HG03064 (cell line): ENCODE results near the gene HORMAD2.
"Not testable (repeated sequence)": the region's sequence is repeated elsewhere in the genome, so short reads cannot be mapped to it uniquely, and the experiment has no call there.

Source experiments
- ATAC-seq: cut with Tn5 transposase; IDR thresholded peaks from one replicate; pipeline ENCODE4 v1.9.1; 2021; ENCODE audit warnings: low read depth; ENCODE audit not compliant: unreplicated experiment

The HORMAD2 gene

DNA sequence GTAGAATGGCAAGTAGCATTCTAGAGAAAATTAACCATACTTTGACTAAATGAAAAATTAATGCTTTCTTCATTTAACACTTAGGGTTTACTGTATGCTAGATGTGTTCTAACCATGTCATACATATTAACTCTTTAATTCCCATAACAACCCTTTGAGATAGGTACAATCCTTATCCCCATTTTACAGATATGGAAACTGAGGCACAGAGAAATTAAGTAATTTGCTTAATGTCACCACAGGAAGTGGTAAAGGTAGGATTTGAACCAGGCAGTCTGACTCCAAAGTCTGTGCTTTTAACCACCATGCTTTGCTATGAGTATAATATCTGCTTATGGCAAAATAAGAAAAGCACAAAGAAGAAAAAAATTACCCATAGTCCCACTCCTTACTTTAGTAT lies 106.8 kb downstream of the HORMAD2 start:
- no peak for ATAC-seq

DNA sequence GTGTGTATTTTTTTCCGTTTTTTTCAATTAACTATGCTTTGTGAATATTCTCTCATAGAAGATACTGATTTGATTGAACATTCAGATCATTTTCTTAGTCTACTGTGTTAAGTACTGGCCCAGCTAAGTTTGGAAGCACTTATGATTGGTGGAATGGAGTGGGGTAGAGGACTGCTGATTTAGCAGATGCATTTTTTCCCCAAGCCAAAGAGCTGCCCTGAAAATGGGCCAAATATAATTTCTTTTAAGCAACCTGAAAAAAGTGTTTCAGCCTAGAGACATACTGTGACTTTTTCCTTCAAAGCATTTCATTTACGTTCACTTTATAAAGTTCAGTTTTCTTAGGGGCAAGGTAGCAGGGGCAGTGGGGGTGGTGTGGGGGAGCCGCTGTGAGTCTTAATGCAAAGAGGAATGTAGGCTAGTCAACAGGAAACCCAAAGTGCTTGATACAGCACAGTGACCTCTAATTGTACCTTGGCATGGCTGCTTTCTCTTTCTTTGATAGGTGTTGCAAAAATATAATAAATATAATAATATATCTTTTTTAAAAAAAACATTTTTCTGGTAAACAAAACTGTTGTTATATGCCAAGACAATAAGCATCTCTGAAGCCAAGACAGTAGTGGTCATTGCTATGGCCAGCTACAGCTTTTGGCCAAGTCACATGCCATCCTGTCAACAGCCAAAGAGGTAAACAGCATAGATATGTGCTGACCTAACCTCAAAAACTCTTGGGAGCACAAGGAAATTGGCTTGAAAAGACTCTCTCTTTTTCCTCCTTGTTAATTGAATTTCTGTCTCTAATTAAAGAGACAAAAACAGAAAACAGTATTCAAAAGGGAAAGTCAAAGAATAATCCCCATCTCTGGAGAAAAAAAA lies 107.5 kb downstream of the HORMAD2 start:
- no peak for ATAC-seq

DNA sequence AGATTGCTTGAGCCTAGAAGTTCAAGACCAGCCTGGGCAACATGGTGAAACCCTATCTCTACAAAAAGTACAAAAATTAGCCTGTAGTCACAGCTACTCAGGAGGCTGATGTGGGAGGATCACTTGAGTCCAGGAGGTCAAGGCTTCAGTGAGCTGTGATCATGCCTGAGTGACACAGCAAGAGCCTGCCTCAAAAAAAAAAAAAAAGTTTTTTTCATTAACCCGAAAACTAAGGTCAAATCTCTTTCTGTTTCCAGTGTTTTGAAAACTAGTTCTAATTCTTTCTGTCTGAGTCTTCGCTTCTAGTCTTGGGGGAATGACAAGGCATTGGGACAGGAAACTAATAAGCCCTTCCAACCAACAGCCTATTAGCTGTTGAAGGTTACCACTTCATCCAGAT lies 108.6 kb downstream of the HORMAD2 start:
- ATAC-seq = no peak

DNA sequence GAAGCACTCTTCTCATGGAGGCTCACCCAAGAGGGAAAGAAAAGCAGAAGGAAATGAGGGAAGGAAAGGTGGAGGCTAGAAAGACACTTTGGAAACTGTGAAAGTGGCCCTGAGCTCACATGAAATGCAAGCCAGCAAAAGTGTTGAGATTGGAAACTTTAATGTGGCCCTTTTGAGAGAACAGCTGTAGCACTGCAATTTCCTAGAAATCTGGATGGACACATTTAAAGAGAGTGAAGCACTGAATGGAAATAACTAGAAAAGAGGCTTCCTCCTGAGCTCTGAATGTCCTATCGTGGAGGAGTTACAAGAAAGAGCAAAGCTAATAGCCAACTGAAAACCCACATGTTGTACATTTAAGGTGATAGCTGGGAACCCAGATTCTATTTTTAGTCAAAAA lies 110.3 kb downstream of the HORMAD2 start:
- ATAC-seq = no peak

DNA sequence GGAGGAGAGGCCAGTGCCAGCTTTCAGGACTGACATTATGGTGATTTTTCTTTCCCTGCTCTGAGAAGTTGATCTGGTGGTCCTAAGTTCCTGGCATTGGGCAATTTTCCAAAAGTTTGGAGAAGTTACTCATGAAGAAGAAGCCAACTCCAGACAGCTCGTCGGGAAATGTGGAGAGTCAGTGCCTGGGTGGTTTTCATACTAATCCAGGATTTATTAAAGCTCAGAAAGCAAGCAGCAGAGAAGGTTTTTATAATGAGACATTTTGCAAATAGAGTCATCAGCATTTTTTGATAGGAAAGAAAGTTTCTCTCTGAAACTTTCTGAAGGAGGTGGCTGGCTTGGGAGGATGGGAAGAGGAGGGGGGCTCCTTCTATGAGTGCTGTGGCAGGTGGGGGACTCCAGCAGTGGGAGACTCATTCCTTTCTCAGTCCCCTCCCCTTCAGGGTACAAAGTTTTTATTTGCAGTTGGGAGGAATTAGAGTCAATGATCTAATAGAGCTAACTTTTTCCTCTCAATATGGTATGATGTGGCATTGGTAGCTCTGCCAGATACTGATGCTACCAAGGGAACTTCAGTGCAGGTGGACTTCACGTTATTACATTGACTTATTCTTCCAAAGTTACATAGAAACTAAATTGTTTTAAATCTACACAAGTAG lies 110.9 kb downstream of the HORMAD2 start:
- no peak for ATAC-seq

DNA sequence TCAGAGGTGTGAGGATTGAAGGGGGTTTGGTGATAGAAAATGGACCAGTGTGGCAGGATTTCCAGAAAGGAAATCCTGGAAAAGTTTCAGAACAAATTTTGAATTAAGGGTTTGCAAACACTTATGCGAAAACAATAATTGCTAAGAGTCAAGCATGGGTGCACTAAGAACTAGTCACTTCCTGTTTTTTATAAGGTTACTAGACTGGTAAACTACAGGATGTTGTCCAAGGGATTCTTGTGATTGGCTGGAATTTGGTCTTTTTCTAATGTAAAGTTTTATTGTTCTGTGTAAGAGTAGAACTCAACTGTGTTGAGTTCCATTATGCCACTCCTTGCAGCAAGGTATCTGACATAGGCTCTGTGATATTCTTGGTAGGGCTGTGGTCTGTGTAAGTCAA lies 112.2 kb downstream of the HORMAD2 start:
- no peak for ATAC-seq

DNA sequence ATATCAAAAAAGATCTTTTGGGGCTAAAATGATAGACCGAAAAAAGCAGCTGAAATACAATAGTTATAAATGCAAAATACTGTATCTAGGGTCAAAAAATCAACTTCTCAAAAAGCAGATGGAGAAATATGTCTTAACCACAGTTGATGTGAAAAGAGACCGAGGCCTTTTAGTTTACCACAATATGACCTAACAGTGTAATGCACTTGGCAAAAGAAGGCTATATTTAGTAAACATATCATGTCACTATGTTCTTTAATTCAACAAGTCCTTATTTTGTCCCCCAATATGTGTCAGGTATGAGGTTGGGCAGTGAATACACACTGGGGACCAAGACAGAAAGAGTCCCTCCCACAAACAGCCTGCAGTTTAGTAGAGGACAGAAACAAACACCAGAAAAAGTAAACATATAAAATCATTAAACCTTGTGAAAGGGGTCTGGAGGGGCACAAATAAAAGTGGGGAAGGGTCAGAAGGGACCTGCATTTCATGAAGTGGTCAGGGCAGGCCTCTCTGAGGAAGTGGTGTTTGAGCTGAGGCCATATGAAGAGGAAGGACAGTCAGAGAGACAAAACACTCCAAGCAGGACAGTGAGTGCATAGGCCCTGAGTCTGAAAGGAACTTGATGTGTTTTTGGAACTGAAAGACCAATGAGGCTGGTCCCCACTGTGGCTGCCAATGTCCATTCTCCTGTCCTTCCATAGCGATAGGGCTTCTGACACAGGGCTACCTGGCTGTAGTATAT lies 112.9 kb downstream of the HORMAD2 start:
- no peak for ATAC-seq

DNA sequence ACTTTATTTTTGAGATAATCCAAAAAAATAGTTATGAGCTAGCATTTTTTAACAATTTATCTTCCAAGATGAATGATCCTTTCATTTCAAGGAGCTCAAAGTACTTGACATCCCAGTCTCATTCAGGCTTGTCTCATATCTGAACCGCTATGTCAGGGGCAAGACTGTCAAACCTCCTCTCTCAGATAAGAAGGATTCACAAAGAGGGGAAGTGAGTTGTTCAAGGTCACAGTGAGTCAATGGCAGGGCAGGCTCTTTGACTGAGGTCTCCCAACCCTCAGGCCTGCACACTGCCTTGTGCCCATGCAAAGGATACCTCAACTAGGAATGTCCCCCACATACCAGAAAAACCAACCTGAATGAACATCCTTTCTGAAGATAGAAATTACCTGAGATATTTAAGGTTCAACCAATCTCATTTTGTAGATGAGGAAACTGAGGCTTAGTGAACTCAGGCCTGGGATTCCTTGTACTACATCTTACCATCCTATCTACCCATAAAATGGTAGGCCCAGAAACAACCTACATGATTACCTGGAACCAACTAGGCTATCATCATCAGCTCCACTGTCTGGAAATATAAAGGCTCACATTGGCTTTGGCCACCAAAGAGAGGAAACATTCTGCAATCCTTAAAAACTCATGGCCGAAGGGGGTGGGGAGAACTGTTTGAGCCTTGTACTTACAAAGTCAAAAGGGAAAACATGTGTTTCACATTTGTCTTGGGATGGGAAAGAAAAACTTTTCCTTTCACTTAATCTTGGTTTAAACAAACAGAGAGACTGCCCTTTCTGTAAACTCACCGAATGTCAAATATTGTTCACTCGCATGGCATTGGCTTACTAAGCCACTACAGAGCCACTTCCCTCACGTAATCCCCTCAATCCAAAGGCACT lies 115.2 kb downstream of the HORMAD2 start:
- no peak for ATAC-seq

DNA sequence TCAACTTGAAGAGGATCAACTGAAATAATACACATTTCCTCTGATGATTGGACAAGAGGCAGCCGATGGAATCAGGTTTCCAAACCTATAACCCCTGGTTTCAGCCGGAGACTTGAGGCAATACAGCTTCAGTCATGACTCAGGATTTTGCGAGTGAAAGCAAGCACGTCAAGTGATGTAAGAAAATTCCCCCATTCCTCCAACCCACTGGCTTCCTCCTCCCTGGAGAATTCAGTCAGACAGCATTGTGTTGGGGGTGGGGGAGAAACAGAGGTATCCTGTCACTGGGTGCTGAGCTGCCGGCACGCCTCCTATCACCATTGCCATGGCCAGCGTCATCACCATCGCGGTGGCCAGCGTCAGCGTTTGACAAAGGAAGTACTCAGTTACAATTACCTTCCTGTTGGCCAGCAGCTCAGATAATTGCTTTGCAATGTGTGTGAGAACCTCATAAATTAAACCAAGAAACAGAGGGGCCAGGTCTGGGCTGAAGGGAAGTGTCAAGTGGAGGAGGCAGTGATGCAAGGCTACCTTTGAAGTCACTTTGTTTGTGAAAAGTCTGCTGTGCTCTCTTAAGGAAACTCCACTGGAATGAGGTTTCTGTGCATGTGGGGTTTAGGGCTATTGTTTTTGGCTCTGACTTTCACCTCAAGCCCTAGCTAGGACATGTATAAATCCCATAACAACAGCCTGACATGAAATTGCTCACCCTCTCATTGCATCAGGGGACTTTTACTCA lies 116.0 kb downstream of the HORMAD2 start:
- ATAC-seq = no peak

DNA sequence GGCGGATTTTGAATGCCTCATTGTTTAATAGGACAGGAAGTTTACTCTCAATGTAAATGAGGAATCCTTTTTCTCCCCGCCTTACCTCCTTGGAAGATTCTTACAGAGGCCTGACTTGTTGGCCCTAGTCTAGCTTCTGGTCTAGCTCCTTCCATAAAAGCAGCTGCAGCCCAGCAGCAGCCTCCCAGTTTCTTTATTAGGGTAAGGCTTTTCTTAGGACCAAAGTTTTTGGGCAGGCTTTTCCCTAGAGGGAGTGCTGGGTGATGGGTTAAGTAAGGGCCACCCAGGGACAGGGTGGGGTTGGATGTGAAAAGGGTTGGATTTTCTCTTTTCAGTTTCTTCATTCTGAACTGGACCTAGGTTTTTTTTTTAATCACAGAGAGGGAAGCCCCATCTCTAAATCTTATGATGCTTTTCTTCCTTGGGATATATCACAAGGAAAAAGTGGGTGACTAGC lies 116.6 kb downstream of the HORMAD2 start:
- no peak for ATAC-seq

DNA sequence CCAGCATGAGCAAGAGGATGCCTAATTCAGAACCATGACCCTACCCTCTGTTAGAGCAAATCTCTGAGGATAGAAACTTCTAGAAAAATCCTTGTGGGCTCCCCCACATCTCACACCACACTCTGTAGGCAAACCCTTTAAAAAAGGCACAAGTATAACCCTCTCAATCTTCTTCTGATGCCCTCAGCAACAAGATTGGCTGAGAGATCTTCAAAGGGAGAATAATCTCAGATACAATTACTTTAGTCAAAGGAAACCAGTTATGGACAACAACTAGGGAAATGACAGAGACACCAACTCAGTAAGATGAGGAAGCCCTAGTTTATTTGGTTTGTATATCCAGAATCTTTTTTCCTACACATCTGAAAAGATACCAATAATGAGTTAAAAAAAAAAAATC lies 117.1 kb downstream of the HORMAD2 start:
- ATAC-seq = no peak

DNA sequence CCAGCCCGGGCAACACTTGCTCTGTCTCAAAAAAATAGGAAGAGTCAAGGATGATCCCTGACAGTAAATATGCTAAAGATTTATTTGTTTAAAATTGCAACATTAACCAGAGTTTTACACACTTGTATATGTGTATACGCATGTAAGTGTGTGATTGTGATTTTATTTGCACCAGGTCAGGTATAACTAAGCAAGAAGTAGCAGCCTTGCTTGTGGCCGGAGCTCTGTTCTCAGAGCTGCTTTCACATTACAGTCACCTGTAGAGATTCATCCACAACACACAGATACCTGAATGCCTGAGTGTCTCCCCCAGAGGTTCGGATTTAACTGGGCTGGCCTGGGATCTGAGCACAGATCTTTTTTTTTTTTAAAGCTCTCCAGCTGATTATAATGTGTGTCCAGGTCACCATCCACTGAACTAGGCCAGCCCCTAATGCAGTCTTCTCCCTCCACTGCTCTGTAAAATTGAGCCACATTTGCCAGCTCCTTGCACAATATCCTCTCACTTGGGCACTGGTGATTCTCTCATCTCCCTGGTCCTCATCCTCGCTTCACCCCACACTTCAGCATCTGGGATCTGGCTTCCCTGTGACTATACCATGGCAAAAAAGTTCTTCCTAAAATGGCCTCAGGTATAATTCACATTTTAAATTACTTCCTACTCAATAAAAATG lies 118.0 kb downstream of the HORMAD2 start:
- ATAC-seq = no peak

DNA sequence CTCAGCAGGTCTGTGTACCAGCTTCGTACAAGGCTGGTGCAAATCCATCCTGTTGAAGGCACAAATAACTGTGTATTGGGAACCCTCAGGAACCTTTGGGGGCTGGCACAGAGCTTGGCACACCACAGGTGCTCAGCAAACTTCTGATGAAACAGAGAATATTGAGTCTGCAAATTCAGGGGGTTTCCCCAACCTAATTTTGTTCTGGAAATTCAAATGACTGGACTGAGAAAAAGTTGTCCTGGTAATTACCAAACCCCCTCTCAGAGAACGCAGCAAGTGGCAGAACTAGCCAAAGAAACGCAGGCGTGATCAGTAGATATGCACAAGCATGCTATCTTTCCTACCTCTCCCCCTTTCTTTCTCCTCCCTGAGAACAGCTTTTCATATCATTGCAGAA lies 118.7 kb downstream of the HORMAD2 start:
- no peak for ATAC-seq

DNA sequence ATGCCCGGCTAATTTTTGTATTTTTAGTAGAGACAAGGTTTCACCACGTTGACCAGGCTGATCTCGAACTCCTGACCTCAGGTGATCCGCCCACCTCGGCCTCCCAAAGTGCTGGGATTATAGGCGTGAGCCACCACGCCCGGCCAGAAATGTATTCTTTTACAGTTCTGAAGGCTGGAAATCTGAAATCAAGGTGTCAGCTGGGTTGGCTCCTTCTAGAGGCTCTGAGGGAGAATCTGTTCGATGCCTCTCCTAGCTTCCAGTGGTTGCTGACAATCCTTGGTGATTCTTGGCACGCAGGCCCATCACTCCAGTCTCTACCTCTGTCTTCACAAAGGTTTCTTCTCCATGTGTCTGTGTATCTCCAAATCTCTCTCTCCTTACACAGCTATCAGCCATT lies 120.6 kb downstream of the HORMAD2 start:
- not testable (repeated sequence) for ATAC-seq

DNA sequence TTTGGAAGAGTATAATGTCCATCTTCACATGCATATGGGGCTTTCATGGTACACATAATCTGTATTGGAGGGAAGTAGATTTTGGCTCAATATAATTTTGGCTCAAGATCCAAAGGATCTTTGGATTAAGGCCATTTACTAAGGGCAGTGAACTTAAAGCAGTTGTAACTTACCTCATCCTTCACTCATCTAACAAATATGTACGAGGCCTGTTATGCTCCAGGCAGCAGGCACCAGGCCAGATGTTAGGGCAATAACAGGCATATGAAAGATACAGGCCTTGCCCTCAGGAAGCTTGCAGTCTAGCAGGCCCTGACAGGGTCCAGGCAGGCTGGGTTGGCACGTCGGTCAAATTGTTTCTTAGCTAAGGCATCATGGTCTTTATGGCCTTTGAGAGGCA lies 121.7 kb downstream of the HORMAD2 start:
- no peak for ATAC-seq

DNA sequence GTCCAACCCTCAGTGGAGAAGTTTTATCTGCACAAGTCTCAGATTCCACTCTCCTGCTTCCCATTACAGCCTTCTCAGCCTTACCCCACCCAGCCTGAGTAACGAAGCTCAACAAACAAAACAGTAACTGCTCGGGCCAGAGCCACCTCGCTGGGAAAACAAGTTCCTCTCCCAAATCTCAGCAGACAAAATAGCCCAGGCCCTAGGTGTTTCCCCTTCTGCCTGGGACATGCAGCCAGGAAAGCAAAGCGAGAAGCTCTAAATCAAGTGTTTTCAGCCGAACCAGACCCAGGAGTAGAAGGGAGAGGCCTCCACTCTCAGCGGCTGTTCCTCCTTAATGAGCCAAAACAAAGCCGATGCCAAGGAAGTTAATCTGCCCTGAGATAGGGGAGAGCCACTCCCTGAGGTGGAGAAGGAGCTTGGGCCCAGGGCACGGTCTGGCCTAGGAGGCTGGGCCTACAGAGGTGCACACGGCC lies 122.3 kb downstream of the HORMAD2 start:
- no peak for ATAC-seq

DNA sequence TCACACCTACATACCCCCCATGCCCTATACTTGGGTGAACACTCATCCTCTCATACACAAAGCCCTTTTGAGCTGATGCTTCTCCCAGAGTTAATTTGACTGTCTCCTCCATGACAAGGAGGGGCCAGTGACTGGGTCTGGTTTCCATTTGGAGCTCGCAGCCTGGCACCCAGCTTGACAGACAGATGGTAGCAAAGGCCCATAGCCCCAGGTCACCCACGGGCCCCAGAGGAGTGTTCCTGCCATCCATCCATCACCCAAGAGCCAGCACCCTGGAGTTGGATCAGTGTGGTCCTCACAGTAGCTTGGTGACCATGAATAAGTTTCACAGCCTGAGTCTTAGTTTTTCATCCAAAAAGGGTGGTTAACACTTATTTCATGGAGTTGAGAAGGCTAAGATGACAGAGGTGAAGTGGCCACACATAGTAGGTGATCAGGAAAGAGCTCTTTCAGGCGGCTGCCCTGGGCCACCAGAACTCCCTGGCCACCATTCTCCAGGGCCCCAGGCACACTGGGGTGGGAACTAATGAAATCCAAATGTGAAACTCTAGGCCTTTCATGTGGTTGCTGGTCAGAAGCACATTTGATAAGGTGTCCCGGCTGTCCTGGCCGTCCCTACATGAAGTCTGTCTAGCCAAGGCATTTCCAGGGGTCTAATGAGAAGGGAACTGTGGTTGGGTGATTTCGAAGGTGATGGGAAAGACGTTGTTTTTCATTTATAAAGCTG lies 123.9 kb downstream of the HORMAD2 start:
- ATAC-seq = no peak

DNA sequence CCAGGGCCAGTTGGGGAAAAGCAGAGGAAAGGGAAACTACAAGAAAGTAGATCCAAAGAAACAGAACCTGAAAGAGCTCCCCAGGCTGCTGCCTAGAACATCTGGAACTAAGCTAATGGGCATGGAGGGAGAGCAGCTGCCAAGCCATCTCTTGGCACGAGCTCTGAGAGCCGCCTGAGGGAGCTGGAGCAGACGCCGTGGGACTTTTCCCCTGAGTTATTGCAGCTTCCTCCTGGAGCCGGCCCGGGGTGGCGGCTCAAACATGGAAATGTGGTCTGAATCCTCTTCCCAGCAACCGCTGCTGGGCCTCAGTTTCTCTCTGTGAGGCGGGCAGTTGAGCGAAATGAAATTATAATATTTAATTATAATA lies 124.5 kb downstream of the HORMAD2 start:
- ATAC-seq = no peak
